OCI-LY3 (cell line): ENCODE measurements around the gene SRRM4.

Experiments used
- H2AFZ ChIP-seq: fragments of 200-600, 300-600 bp; shearing (Covaris generic); 2 replicates; pipeline ENCODE4 v1.6.0; 2014; ENCODE audit warnings: antibody characterized with exemption, low read depth, low read length
- H3K27ac ChIP-seq: fragments of 200-600, 300-600 bp; sonication (generic); 2 replicates; pipeline ENCODE4 v1.5.1; 2014; ENCODE audit warnings: mild to moderate bottlenecking, low read length, moderate library complexity, mixed read lengths
- H3K27me3 ChIP-seq: fragments of 200-600, 300-600 bp; sonication (generic); 2 replicates; pipeline ENCODE4 v1.6.1; 2014; ENCODE audit warnings: low read depth, low read length, mixed read lengths
- H3K36me3 ChIP-seq: fragments of 200-600, 300-600 bp; sonication (generic); replicated peaks from 2 replicates; pipeline ENCODE3; 2014; ENCODE audit warnings: low read depth, low read length, mixed read lengths
- H3K4me1 ChIP-seq: fragments of 300-600, 200-600 bp; sonication (generic); 2 replicates; pipeline ENCODE4 v1.6.1; 2014; ENCODE audit warnings: low read length, mixed read lengths
- H3K4me2 ChIP-seq: fragments of 200-600, 300-600 bp; sonication (generic); 2 replicates; pipeline ENCODE4 v1.6.1; 2014; ENCODE audit warnings: low read length, mixed read lengths
- H3K4me3 ChIP-seq: fragments of 300-600, 200-600 bp; sonication (generic); 2 replicates; pipeline ENCODE4 v1.5.1; 2014; ENCODE audit warnings: antibody characterized with exemption, mild to moderate bottlenecking, low read length, moderate library complexity
- H3K79me2 ChIP-seq: fragments of 300-600, 200-600 bp; shearing (Covaris generic); 2 replicates; pipeline ENCODE4 v1.6.1; 2014; ENCODE audit warnings: mild to moderate bottlenecking, low read length, mixed read lengths
- H3K9ac ChIP-seq: fragments of 300-600, 200-600 bp; shearing (Covaris generic); 2 replicates; pipeline ENCODE4 v1.6.0; 2014; ENCODE audit warnings: mild to moderate bottlenecking, low read length, moderate library complexity
- H3K9me3 ChIP-seq: fragments of 200-600, 300-600 bp; shearing (Covaris generic); 2 replicates; pipeline ENCODE4 v1.6.1; 2014; ENCODE audit warnings: low read length, mixed read lengths; ENCODE audit not compliant: insufficient read depth
- H4K20me1 ChIP-seq: fragments of 200-600, 300-600 bp; sonication (generic); 2 replicates; pipeline ENCODE4 v1.6.1; 2016; ENCODE audit warnings: low read length, mixed read lengths; ENCODE audit not compliant: insufficient read depth
- EZH2phosphoT487 ChIP-seq: fragments of 200-600 bp; shearing (Covaris generic); IDR thresholded peaks from 2 replicates; pipeline ENCODE4 v1.6.1; 2018; ENCODE audit warnings: antibody characterized with exemption, mixed run types, low read depth
- TF ChIP-seq, protein P1 (sequence below): fragments of 200-600, 300-600 bp; sonication (generic); IDR thresholded peaks from 2 replicates; pipeline ENCODE4 v1.5.1; 2014; ENCODE audit warnings: antibody characterized with exemption, low read length, low read depth

SRRM4 gene

DNA sequence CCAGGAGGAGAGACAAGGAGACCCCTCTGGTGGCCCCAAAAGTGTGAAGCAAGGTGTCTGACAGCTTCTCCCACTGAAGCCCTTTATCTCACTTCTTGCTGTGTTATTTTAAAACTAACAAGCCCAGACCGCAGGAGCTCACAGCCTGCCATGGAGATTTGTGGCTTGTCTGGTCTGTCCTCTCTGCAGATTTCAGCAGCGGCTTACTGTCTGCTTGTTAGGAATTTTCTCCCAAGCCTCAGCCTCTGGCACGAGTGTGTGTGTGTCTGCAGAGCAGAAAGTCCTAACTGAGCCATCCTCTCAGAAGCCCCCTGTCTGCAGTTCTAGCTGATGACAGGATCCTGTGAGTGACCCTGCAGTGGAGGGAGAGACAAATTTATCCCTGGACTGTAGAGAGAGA lies 109.5 kb downstream of the SRRM4 start:
- 0 out of 2 replicates have a peak, but pooled peaks cover 5% of the 10 kb centered on the region for H3K27me3 ChIP-seq
- no peak overlapping the region for H3K27ac ChIP-seq
- H4K20me1 ChIP-seq, result no peaks in the 10 kb centered on the region
- H3K4me3 ChIP-seq, result no peak overlapping the region
- no peaks in the 10 kb centered on the region for H3K79me2 ChIP-seq
- H3K9ac ChIP-seq, result no peak overlapping the region
- H3K9me3 ChIP-seq, result no peaks in the 10 kb centered on the region
- no peaks in the 10 kb centered on the region for H3K36me3 ChIP-seq
- no peak for TF ChIP-seq EZH2phosphoT487
- TF ChIP-seq, protein P1, sequence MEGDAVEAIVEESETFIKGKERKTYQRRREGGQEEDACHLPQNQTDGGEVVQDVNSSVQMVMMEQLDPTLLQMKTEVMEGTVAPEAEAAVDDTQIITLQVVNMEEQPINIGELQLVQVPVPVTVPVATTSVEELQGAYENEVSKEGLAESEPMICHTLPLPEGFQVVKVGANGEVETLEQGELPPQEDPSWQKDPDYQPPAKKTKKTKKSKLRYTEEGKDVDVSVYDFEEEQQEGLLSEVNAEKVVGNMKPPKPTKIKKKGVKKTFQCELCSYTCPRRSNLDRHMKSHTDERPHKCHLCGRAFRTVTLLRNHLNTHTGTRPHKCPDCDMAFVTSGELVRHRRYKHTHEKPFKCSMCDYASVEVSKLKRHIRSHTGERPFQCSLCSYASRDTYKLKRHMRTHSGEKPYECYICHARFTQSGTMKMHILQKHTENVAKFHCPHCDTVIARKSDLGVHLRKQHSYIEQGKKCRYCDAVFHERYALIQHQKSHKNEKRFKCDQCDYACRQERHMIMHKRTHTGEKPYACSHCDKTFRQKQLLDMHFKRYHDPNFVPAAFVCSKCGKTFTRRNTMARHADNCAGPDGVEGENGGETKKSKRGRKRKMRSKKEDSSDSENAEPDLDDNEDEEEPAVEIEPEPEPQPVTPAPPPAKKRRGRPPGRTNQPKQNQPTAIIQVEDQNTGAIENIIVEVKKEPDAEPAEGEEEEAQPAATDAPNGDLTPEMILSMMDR, result no peak
- H3K4me1 ChIP-seq, result no peaks in the 10 kb centered on the region
- no peak overlapping the region for H2AFZ ChIP-seq
- no peak overlapping the region for H3K4me2 ChIP-seq

DNA sequence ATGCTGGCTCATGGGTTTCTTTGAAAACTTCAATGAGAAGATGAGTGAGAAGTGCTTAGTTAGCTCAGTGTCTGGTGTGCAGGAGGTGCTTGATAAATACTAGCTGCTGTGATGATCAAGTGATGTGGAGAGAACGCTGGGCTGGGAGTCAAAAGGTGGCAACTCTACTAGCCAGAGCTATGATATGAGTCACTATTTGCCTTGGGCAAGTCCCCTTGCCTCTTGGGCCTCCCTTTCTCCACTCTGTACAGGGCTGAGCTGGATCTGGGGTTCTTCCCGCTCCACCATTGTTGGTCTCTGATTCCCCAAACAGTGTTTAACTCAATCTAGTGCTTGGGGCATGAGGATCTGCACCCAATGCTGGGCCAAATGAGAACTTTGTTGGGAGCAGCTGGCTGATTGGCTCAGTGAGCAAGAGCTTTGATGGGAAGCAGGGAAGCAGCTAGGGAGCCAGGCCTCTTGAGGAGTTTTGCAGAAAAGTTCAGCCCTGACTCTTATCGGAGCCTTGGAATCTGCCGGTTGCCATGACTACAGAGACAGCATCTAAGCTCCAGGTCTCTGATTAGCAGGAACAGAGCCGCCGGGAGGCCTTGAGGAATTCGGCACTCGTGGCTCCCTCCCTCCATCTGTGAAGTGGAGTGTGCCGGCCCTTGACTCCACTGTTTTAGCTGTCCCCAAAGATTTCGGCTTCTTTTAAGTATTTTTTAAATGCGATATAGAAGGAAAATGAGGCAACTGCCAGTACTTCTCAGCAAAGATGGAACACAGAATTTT lies 115.3 kb downstream of the SRRM4 start:
- TF ChIP-seq, protein P1, result no peak
- TF ChIP-seq EZH2phosphoT487, result no peak
- Histone ChIP-seq H3K27ac (no peak overlapping the region), H3K36me3 (no peaks in the 10 kb centered on the region), H3K4me1 (no peaks in the 10 kb centered on the region), H3K4me2 (no peak overlapping the region), H3K79me2 (no peaks in the 10 kb centered on the region), H3K9ac (no peak overlapping the region), H3K27me3 (0 out of 2 replicates have a peak, but pooled peaks cover 5% of the 10 kb centered on the region), H3K4me3 (no peak overlapping the region), H4K20me1 (no peaks in the 10 kb centered on the region), H3K9me3 (no peaks in the 10 kb centered on the region), H2AFZ (no peak overlapping the region)

DNA sequence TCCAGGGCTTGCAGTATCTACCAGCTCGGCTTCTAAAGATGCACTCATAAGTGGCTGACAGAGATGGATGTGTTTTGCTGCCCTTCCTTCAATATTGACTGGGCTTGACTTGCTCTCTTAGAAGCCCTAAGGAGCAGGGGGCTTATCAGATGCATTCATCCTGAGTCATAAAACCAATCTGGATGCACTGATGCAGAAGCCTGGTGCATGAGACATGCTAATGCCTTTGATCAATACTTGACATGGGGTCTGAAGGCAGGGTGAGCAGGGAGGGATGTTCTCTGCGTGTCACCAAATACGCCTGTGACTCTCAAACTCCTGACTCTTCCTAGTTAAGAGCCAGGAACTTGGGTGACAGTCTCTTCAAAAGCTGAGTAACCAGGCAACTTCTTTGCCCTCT lies 119.6 kb downstream of the SRRM4 start:
- Histone ChIP-seq H3K9me3 (no peaks in the 10 kb centered on the region), H4K20me1 (no peaks in the 10 kb centered on the region), H3K4me1 (no peaks in the 10 kb centered on the region), H3K27ac (no peak overlapping the region), H3K9ac (no peak overlapping the region), H3K27me3 (no peaks in the 10 kb centered on the region), H3K4me2 (no peak overlapping the region), H3K36me3 (no peaks in the 10 kb centered on the region), H3K4me3 (no peak overlapping the region), H3K79me2 (no peaks in the 10 kb centered on the region), H2AFZ (no peak overlapping the region)
- no peak for TF ChIP-seq EZH2phosphoT487
- TF ChIP-seq, protein P1, result no peak

DNA sequence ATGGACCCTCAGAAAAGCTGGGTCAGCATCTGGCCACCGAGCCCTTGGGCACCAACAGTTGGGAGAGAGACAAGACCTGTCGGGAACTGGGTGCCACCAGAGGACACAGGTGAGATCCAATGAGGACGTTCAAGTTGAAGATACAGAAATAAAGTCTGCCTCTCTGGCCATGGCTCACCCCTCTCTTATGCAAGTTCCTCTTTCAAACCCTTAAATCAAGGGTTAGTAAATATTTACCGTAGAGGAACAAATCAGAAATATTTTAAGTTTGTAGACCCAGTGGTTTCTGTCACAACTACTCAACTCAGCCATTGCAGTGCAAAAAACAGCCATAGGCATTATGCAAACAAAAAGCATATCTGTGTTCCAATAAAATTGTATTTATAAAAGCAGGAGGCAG lies 120.9 kb downstream of the SRRM4 start:
- Histone ChIP-seq H3K79me2 (no peaks in the 10 kb centered on the region), H3K4me1 (no peaks in the 10 kb centered on the region), H2AFZ (no peak overlapping the region), H3K4me2 (no peak overlapping the region), H3K36me3 (no peaks in the 10 kb centered on the region), H3K9ac (no peak overlapping the region), H3K27me3 (no peaks in the 10 kb centered on the region), H3K9me3 (no peaks in the 10 kb centered on the region), H3K4me3 (no peak overlapping the region), H4K20me1 (no peaks in the 10 kb centered on the region), H3K27ac (no peak overlapping the region)
- TF ChIP-seq, protein P1, result no peak
- TF ChIP-seq EZH2phosphoT487, result no peak
